Measurements from ENCODE around the gene GRID1. TPM values are rescaled to one million over a fixed set of nuclear protein-coding genes. Genes with fewer than 3 reads are reported as not detected.

Gene GRID1
- total RNA-seq, 1 experiment from 2014 or later: 0.37 TPM

DNA sequence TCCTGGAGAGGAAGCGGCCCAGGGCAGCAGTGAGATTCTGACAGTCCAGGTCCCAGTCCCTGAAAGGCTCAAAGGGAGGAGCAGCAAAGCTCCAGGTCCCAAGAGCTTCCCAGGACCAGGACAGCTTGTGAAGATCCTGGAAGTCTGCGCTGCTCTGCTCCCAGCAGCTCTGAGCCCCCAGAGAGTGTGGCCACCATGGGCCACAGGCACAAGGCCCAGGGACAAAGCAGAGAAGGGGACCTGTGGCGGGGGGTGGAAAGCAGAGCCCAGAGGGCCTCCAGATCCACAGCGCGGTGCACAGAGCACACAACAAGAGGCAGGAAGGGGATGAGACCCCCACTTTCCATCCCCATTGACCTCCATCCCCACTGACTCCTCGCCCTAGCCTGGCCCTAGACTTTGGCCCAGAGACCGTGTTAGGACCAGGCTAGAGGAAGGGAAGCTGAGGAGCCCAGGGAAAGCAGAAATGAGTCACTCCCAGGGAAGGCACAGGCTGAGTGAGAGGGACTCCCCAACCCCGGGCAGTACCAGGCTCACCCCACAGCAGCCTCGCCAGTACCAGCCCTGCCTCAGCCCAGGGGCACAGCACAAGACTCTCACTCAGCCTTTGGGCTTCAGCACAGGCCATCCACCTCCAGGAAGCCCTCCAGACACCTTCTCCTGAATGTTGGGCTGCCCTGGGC is 75.5 kb downstream of the GRID1 start (continued):
- TF ChIP-seq, protein P1, sequence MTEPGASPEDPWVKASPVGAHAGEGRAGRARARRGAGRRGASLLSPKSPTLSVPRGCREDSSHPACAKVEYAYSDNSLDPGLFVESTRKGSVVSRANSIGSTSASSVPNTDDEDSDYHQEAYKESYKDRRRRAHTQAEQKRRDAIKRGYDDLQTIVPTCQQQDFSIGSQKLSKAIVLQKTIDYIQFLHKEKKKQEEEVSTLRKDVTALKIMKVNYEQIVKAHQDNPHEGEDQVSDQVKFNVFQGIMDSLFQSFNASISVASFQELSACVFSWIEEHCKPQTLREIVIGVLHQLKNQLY (CRISPR knock-in tag; IDR thresholded peaks at IDR 0.05): no peak
- TF ChIP-seq CBFB (CRISPR knock-in tag; IDR thresholded peaks at IDR 0.05; ENCODE audit: low read depth) (no peak), NR1H2 (CRISPR knock-in tag; IDR thresholded peaks at IDR 0.05) (no peak), TP53 (CRISPR knock-in tag; IDR thresholded peaks at IDR 0.05) (no peak), JAZF1 (CRISPR knock-in tag; IDR thresholded peaks at IDR 0.05) (no peak), ZNF219 (CRISPR knock-in tag; IDR thresholded peaks at IDR 0.05; ENCODE audit: borderline replicate concordance) (no peak), SP1 (CRISPR knock-in tag; conservative IDR thresholded peaks at IDR 0.05) (no peak), IRF2 (CRISPR knock-in tag; IDR thresholded peaks at IDR 0.05; ENCODE audit: borderline replicate concordance, low read depth) (no peak)
- TF ChIP-seq, protein P2, sequence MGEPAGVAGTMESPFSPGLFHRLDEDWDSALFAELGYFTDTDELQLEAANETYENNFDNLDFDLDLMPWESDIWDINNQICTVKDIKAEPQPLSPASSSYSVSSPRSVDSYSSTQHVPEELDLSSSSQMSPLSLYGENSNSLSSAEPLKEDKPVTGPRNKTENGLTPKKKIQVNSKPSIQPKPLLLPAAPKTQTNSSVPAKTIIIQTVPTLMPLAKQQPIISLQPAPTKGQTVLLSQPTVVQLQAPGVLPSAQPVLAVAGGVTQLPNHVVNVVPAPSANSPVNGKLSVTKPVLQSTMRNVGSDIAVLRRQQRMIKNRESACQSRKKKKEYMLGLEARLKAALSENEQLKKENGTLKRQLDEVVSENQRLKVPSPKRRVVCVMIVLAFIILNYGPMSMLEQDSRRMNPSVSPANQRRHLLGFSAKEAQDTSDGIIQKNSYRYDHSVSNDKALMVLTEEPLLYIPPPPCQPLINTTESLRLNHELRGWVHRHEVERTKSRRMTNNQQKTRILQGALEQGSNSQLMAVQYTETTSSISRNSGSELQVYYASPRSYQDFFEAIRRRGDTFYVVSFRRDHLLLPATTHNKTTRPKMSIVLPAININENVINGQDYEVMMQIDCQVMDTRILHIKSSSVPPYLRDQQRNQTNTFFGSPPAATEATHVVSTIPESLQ (CRISPR knock-in tag; IDR thresholded peaks at IDR 0.05): no peak

DNA sequence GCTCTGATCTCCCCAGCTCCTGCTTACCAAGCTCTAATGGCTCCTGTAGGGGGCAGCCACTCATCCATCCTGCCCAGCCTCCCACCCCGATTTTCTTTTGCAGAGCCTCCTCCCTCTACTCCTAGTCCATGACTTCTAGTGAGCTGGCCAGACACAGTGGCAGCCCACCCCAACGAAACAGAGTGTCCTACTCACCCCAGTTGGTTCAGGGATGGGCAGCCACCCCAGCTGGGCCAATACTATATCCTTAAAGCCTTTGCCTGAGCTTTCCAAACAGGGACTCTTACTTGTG is 77.1 kb downstream of the GRID1 start:
- Mint-ChIP-seq H3K27ac (no peak overlapping the region), H3K9me3 (no peaks in the 10 kb centered on the region), H3K4me1 (peaks cover 25% of the 10 kb centered on the region), H3K27me3 (ENCODE audit: low read depth) (peaks cover 3% of the 10 kb centered on the region; the same call in 1 of the 2 replicates), H3K36me3 (no peaks in the 10 kb centered on the region), H3K4me3 (no peak overlapping the region)
- CTCF ChIA-PET: interaction anchor here (0.6 to 2.8 kb wide), 17 partner anchors 9 to 139 kb away, joined by 3 to 20 read pairs (median 4); no protein-coding TSS in a partner anchor
- POLR2A ChIA-PET: no interaction called here
- 0 out of 2 replicates have a peak, but pooled peaks have one; percentile 11 for ATAC-seq
- no peak for DNase-seq (ENCODE audit: low spot score)
- no peak for TF ChIP-seq TEAD1 (CRISPR knock-in tag; IDR thresholded peaks at IDR 0.05)
- TF ChIP-seq, protein P2 (CRISPR knock-in tag; IDR thresholded peaks at IDR 0.05): no peak
- TF ChIP-seq ZNF263 (CRISPR knock-in tag; IDR thresholded peaks at IDR 0.05; ENCODE audit: low read depth): no peak
- TF ChIP-seq, protein P3, sequence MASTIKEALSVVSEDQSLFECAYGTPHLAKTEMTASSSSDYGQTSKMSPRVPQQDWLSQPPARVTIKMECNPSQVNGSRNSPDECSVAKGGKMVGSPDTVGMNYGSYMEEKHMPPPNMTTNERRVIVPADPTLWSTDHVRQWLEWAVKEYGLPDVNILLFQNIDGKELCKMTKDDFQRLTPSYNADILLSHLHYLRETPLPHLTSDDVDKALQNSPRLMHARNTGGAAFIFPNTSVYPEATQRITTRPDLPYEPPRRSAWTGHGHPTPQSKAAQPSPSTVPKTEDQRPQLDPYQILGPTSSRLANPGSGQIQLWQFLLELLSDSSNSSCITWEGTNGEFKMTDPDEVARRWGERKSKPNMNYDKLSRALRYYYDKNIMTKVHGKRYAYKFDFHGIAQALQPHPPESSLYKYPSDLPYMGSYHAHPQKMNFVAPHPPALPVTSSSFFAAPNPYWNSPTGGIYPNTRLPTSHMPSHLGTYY (CRISPR knock-in tag; IDR thresholded peaks at IDR 0.05): no peak
- TF ChIP-seq, protein P4, sequence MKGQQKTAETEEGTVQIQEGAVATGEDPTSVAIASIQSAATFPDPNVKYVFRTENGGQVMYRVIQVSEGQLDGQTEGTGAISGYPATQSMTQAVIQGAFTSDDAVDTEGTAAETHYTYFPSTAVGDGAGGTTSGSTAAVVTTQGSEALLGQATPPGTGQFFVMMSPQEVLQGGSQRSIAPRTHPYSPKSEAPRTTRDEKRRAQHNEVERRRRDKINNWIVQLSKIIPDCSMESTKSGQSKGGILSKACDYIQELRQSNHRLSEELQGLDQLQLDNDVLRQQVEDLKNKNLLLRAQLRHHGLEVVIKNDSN (CRISPR knock-in tag; IDR thresholded peaks at IDR 0.05): no peak
- TF ChIP-seq, protein P5, sequence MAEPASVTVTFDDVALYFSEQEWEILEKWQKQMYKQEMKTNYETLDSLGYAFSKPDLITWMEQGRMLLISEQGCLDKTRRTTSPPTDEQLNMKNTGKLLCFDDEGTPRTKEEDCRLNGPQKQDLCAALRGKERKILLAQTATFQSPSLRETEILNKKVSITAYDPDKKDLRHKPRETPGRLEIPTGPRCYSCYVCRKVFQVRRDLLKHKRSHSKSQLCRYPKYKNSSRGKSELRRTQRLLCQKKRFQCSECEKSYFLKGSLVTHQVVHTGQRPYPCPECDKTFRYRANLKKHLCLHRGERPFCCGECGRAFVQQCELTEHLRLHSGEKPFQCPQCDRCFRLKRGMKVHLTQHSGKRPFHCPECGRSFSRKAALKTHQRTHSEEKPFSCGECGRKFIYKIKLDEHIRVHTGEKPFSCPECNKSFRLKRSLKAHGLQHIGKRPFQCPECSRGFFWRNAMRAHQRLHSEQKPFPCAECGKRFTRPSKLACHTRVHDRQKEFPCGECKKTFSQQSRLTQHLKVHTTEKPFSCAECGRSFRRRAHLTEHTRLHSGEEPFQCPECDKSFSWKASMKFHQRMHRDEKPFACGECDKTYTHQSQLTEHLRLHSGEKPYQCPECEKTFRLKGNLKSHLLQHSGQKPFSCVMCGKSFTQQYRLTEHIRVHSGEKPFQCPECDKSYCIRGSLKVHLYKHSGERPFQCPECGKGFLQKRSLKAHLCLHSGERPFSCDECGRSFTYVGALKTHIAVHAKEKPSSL (CRISPR knock-in tag; conservative IDR thresholded peaks at IDR 0.05): no peak
- TF ChIP-seq NR1H2 (CRISPR knock-in tag; IDR thresholded peaks at IDR 0.05): no peak
- TF ChIP-seq, protein P6, sequence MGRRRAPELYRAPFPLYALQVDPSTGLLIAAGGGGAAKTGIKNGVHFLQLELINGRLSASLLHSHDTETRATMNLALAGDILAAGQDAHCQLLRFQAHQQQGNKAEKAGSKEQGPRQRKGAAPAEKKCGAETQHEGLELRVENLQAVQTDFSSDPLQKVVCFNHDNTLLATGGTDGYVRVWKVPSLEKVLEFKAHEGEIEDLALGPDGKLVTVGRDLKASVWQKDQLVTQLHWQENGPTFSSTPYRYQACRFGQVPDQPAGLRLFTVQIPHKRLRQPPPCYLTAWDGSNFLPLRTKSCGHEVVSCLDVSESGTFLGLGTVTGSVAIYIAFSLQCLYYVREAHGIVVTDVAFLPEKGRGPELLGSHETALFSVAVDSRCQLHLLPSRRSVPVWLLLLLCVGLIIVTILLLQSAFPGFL (CRISPR knock-in tag; IDR thresholded peaks at IDR 0.05; ENCODE audit: borderline replicate concordance): no peak
- TF ChIP-seq ZNF396 (CRISPR knock-in tag; IDR thresholded peaks at IDR 0.05; ENCODE audit: borderline replicate concordance): no peak
- TF ChIP-seq FOXP1 (CRISPR knock-in tag; IDR thresholded peaks at IDR 0.05; ENCODE audit: borderline replicate concordance): no peak
- TF ChIP-seq, protein P7, sequence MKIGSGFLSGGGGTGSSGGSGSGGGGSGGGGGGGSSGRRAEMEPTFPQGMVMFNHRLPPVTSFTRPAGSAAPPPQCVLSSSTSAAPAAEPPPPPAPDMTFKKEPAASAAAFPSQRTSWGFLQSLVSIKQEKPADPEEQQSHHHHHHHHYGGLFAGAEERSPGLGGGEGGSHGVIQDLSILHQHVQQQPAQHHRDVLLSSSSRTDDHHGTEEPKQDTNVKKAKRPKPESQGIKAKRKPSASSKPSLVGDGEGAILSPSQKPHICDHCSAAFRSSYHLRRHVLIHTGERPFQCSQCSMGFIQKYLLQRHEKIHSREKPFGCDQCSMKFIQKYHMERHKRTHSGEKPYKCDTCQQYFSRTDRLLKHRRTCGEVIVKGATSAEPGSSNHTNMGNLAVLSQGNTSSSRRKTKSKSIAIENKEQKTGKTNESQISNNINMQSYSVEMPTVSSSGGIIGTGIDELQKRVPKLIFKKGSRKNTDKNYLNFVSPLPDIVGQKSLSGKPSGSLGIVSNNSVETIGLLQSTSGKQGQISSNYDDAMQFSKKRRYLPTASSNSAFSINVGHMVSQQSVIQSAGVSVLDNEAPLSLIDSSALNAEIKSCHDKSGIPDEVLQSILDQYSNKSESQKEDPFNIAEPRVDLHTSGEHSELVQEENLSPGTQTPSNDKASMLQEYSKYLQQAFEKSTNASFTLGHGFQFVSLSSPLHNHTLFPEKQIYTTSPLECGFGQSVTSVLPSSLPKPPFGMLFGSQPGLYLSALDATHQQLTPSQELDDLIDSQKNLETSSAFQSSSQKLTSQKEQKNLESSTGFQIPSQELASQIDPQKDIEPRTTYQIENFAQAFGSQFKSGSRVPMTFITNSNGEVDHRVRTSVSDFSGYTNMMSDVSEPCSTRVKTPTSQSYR (CRISPR knock-in tag; IDR thresholded peaks at IDR 0.05): no peak
- TF ChIP-seq SMAD3 (CRISPR knock-in tag; IDR thresholded peaks at IDR 0.05; ENCODE audit: borderline replicate concordance): no peak
- TF ChIP-seq, protein P8, sequence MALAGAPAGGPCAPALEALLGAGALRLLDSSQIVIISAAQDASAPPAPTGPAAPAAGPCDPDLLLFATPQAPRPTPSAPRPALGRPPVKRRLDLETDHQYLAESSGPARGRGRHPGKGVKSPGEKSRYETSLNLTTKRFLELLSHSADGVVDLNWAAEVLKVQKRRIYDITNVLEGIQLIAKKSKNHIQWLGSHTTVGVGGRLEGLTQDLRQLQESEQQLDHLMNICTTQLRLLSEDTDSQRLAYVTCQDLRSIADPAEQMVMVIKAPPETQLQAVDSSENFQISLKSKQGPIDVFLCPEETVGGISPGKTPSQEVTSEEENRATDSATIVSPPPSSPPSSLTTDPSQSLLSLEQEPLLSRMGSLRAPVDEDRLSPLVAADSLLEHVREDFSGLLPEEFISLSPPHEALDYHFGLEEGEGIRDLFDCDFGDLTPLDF (CRISPR knock-in tag; IDR thresholded peaks at IDR 0.05): no peak
- no peak for TF ChIP-seq RELA (CRISPR knock-in tag; IDR thresholded peaks at IDR 0.05; ENCODE audit: borderline replicate concordance)

Data from WTC11 (cell line).